Neural progenitor cell (in vitro differentiated cells): ENCODE data around the gene PHF23.

Source experiments
- CTCF ChIP-seq: fragments of 200-600 bp; sonication (generic); IDR thresholded peaks from 2 replicates; pipeline ENCODE4 v1.5.1; 2017; ENCODE audit warnings: antibody characterized with exemption, mild to moderate bottlenecking
- EZH2phosphoT487 ChIP-seq: fragments of 200-600 bp; sonication (generic); IDR thresholded peaks from 2 replicates; pipeline ENCODE4 v1.6.1; 2017; ENCODE audit warnings: antibody characterized with exemption

GRCh38 chr17:7259555-7259889 is 20.3 kb upstream of the PHF23 start:
- TF ChIP-seq EZH2phosphoT487 (no peak), CTCF (no peak)
